Measurements from ENCODE around the gene PSMD12.
"Not testable (repeated sequence)": the region's sequence is repeated elsewhere in the genome, so short reads cannot be mapped to it uniquely, and the experiment has no call there.

Gene PSMD12

DNA sequence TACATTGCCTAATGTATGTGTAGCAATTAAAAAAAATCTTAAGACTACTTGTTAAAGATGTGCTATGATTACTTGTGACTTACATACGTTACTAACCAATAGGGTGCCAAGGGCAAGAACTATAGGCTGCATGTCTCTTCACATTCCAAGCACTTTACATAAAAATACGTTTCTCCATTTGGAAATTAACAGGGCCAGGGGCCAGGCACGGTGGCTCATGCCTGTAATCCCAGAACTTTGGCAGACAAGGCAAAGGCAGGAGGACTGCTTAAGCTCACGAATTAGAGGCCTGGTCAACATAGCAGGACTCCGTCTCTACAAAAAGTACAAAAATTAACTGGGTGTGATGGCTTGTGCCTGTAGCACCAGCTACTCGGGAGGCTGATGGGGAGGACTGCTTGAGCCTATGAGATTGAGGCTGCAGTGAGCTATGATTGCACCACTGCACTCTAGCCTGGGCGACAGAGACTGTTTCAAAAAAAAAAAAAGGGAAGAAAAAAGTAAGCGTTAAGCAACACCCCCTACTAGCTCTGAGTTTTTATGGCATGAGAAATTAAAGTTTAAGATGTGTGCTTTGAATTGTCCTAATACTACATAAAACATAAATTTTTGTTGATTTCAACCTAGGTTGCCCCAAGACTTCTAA is 12.3 kb downstream of the PSMD12 start:
- DNase-seq (ENCODE audit: low read depth): no peak

DNA sequence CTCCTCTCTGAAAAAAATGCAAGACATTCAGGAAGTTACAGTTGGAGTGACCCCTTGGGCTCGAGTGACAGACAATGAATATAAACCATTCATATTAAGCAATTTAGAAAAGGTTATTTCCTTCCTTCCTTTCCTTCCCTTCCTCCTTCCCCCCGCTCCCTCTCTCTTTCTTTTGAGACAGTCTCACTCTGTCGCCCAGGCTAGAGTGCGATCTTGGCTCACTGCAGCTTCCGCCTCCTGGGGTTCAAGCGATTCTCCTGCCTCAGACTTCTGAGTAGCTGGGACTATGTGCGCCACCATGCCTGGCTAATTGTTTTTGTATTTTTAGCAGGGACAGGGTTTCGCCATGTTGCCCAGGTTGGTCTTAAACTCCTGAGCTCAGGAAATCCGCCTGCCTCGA is 13.2 kb downstream of the PSMD12 start:
- DNase-seq (ENCODE audit: low read depth): no peak

DNA sequence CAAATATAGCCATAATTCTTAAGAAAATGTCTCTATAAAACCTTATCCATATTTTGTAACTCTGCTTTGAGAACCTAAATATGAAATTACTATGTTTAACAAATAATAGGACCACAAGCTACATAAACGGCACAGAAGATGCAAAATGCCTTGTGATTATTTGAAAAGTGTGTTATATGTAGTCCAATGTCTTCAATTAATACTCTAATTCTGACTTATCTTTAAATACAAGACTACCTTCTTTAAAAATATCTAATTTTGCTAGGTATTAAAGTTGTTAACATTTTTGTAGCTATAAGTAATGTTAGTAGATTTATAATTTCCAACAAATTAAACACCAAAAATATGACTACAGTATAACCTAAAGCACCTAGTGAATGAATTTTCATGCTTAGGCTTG is 17.0 kb downstream of the PSMD12 start:
- no peak for DNase-seq (ENCODE audit: low read depth)

DNA sequence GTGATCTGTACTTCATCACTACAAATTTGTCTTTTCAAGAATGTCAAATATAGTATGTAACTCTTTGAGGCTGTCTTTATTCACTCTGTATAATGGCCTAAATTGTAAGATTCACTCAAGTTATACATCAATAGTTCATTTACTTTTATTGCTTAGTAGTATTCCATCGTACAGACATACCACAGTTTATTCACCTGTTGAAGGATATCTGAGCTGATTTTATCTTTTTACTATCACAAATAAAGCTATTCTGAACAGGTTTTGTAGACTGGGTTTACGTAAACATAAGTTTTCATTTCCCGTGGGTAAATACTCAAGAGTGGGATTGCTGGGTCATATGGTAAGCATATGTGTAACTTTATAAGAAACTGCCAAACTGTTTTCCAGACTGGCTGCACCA is 18.6 kb downstream of the PSMD12 start:
- DNase-seq (ENCODE audit: low read depth): no peak

DNA sequence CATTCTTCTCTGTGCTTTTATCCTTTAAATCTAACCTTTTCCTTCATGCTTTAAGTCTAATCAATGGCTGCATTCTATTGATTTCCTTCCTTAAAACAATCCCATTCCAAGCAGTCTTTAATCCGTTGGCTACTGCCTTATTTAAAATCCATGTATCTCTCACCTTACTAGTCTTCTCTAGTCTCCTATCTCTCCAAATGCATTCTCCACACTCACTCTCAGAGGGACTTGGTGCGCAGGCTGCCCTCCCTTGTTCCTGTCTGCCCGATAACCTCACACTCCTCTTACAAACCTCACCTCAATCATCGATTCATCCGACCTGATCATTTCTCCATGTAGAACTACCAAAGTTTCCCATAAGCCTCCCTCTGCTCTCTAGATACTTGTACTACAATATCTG is 23.1 kb downstream of the PSMD12 start:
- DNase-seq (ENCODE audit: low read depth): no peak

- DNase-seq (ENCODE audit: low read depth): not testable (repeated sequence)
These were observed 28.0 kb downstream of the PSMD12 start for GRCh38 chr17:67338353-67338752.

DNA sequence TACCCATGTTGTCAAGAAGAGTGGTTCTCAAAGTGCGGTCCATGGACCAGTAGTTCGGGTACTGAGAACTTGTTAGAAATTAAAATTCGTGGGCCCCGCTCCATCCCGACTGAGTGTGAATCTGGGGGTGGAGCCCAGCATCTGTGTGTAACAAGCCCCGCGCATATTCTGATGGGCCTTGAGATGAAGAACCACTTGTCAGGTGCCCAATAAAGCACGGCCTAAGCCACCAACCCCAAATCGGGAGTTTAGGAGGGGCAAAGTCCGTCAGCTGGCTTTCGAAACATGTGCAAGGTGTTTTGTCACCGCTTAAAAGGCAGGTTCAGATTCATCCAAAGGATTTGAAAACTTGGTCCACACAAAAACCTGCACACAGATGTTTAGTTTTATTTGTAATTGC is 29.5 kb downstream of the PSMD12 start:
- no peak for DNase-seq (ENCODE audit: low read depth)

GRCh38 chr17:67335245-67335835 is 31.0 kb downstream of the PSMD12 start:
- peak; percentile 40 for DNase-seq (ENCODE audit: low read depth)

DNA sequence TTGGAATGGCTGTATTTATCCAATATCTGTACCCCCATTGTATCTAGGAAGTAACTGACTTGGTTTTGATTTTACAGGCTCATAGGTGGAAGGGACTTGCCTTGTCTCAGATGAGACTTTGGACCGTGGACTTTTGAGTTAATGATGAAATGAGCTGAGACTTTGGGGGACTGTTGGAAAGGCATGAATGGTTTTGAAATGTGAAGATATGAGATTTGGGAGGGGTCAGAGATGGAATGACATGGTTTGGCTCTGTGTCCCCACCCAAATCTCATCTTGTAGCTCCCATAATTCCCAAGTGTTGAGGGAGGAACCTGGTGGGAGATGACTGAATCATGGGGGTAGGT is 34.2 kb downstream of the PSMD12 start:
- DNase-seq (ENCODE audit: low read depth): not testable (repeated sequence)

DNA sequence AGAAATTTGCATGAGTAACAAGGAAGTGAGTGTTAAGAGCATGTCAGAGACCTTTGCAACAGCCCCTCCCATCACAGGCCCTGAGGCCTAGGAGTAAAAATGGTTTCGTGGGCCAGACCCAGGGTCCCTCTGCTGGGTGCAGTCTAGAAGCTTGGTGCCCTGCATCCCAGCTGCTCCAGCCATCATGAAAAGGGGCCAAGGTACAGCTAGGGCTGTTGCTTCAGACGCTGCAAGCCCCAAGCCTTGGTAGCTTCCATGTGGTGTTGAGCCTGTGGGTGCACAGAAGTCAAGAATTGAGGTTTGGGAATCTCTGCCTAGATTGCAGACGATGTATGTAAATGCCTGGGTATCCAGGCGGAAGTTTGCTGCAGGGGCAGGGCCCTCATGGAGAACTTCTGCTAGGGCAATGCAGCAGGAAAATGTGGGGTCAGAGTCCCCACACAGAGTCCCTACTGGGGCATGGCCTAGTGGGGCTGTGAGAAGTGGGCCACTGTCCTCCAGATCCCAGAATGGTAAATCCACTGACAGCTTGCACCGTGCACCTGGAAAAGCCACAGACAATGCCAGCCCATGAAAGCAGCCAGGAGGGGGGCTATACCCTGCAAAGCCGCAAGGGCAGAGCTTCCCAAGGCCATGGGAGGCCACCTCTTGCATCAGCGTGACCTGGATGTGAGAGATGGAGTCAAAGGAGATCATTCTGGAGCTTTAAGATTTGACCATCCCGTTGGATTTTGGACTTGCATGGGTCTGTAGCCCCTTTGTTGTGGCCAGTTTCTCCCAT is 34.8 kb downstream of the PSMD12 start:
- DNase-seq (ENCODE audit: low read depth): not testable (repeated sequence)

DNA sequence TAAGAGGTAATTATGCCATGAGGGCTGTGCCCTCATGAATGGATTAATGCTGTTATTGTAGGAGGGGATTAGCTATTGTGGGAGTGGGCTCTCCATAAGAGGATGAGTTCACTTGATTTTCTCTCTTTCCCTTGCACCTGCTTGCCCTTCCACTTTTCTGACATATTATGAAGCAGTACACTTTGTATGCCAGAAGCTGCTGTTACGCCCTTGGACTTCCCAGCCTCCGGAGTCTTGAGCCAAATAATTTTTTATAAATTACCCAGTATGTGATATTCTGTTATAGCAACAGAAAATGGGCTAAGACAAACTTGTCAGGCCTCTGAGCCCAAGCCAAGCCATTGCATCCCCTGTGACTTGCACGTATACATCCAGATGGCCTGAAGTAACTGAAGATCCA is 38.4 kb downstream of the PSMD12 start:
- DNase-seq (ENCODE audit: low read depth): no peak

DNA sequence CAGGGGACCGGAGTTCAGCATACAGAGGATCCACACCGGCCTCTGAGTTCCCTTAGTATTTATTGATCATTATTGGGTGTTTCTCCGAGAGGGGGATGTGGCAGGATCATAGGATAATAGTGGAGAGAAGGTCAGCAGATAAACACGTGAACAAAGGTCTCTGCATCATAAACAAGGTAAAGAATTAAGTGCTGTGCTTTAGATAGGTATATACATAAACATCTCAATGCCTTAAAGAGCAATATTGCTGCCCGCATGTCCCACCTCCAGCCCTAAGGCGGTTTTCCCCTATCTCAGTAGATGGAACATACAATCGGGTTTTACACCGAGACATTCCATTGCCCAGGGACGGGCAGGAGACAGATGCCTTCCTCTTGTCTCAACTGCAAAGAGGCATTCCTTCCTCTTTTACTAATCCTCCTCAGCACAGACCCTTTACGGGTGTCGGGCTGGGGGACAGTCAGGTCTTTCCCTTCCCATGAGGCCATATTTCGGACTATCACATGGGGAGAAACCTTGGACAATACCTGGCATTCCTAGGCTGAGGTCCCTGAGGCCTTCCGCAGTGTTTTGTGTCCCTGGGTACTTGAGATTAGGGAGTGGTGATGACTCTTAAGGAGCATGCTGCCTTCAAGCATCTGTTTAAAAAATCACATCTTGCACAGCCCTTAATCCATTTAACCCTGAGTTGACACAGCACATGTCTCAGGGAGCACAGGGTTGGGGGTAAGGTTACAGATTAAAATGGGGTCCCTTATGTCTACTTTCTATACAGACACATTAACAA is 39.2 kb downstream of the PSMD12 start:
- not testable (repeated sequence) for DNase-seq (ENCODE audit: low read depth)

- no peak for DNase-seq (ENCODE audit: low read depth)
These were observed 39.9 kb downstream of the PSMD12 start for GRCh38 chr17:67326440-67326839.

DNA sequence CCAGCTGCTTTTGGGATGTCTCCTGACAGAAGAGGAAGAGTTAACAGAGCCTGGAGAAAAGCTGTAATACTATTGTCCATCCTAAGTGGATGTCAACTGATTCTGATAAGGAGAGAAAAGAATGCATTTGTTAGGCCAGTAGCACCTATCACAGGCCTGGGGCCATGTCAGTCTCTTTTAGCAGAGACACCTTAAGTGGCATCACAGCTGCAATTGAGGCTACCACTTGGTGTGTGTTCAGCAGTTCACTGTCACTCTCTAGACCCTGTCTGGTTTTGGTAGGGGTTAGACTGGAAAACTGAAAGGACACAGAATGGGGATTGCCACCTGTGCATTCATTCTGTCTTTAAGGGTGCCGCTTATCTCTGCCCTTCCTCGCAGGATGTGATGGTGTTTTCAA is 42.0 kb downstream of the PSMD12 start:
- DNase-seq (ENCODE audit: low read depth): no peak

DNA sequence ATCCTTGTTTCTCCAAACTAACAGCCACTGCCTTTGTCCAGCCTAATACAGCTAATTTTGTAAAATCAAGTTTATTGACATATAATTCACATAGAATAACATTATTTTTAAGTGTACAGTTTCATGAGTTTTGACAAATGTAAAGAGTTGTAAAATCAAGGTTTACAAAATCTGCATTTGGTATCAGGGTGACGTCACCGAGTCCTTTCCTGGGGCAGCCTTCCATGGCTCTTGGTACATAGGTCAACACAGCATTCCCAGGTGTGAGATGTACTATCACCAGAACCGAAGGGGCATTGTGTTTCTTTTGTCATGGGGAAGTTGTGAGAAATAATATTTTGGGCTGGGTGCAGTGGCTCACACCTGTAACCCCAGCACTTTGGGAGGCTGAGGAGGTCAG is 42.9 kb downstream of the PSMD12 start:
- DNase-seq (ENCODE audit: low read depth): no peak

- no peak for DNase-seq (ENCODE audit: low read depth)
These were observed 44.2 kb downstream of the PSMD12 start for GRCh38 chr17:67322042-67322787.

DNA sequence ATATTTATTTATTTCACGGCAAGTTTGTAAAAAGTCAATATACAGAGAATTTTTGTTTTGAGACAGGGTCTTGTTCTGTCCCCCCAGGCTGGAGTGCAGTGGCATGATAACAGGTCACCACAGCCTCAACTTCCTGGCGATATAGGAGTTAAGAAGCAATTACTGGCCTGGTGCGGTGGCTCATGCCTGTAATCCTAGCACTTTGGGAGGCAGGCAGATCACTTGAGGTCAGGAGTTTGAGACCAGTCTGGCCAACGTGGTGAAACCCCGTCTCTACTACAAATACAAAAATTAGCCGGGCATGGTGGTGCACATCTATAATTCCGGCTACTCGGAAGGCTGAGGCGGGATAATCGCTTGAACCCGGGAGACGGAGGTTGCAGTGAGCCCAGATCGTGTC is 44.9 kb downstream of the PSMD12 start:
- not testable (repeated sequence) for DNase-seq (ENCODE audit: low read depth)

DNA sequence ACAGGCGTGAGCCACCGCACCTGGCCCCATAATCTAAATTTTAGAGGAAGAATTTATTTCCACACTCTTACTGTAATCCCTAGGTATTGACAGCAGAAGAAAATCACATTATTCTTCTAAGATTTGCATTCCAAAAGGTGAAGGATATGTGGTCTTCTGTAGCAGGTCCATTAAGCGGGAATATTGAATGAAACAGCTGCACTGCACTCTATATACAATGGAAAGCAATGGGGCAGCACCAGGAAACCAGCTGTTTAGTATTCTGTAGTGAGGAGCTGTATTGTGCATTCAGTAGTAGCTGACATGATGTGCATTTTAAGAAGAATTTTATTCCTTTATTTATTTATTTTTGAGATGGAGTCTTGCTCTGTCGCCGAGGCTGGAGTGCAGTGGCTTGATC is 49.6 kb downstream of the PSMD12 start:
- DNase-seq (ENCODE audit: low read depth): no peak

DNA sequence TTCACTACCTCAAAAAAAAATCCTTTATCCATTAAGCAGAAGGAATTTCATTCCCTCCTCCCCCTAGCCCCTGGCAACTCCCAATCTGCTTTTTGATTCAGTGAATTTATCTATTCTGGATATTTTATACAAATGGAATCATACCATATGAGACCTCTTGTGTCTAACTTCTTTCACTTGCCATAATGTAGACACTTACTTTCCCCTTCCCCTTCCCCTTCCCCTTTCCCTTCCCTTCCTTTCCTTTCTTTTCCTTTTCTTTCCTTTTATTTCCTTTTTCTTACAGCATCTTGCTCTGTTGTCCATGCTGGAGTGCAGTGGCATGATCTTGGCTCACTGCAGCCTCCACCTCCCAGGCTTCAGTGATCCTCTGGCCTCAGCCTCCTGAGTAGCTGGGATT is 50.5 kb downstream of the PSMD12 start:
- DNase-seq (ENCODE audit: low read depth): no peak

DNA sequence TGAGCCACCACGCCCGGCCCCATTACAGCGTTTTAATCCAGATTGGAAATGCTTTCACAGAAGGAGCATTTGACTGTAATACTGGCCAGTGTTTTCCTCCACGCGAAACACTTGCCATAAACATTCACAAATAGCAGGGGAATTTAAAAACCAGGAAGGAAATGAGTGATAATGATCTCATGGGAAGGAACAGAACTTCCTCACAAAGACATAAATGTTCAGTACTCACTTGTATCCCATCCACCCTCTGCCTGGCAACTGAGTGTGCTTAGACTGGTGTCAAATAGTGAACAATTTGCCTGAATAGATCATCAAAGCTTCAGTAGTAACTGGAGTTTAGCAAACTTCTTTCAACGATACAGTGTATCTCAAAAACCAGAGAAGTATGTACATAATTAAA is 54.1 kb downstream of the PSMD12 start:
- no peak for DNase-seq (ENCODE audit: low read depth)

- DNase-seq (ENCODE audit: low read depth): no peak
These were observed 54.8 kb downstream of the PSMD12 start for GRCh38 chr17:67311575-67311974.

DNA sequence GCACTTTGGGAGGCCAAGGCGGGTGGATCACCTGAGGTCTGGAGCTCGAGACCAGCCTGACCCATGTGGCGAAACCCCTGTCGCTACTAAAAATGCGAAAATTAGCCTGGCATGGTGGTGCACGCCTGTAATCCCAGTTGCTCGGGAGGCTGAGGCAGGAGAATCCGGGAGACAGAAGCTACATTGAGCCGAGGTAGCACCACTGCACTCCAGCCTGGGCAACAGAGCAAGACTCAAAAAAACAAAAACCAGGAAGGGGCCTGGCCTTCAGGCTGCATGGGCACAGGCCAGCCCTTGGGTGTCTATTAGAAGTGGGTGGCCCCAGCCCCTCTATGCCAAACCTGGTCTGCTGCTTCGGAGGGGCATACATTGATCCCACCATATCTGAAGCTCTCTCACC is 56.0 kb downstream of the PSMD12 start:
- no peak for DNase-seq (ENCODE audit: low read depth)
